Measurements from ENCODE around the gene IFNAR1.

IFNAR1 gene

DNA sequence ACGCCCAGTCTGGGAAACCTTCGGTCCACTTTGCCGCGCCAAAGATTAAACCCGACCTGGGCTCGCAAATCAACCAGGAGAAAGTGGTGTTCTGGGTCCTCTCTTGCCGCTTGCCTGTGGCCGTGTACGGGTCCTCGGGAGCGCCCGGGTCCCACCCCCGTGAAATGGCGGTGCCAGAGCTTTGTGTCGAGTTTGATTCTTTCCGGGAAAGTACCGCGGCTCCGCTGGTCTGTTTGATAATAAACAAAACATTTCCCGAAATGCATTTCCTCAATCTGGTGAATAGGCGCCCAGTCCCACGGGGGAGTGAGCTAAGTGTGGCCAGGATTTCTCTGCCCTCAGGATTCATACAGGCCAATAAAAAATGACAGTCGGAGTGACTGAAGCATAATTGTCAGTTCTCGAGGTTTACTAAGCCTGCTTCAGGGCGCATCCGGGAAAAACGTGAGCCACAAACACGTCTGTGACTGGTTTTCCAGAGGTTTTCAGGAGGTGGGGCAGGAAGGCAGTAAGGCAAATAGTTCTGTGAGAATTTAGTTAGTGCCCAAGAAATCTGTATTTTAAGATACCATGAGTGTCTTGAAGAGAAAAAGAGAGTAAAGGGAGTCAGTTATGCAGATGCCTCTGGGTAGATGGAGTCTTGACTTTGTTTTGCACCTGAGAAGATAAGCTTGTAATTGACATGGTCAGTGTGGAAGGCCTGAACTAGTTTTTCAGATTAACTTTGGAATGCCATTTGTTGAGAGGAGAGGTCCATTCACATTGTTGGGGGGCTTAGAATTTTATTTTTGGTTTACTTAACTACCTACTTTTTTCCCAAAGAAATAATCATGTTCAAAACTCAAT lies 675 bp downstream of the IFNAR1 start:
- peak; percentile 85 for DNase-seq (ENCODE audit: low read depth)
- Histone ChIP-seq H3K4me3 (ENCODE audit: low read length) (peak overlapping the region; percentile 98), H3K36me3 (ENCODE audit: control insufficient read depth, insufficient read depth, low read length, severe bottlenecking) (no peaks in the 10 kb centered on the region), H3K9ac (ENCODE audit: low read length) (peak overlapping the region; percentile 96), H3K9me3 (ENCODE audit: control insufficient read depth, low read length) (no peaks in the 10 kb centered on the region), H3K27me3 (replicated peaks; ENCODE audit: control insufficient read depth, insufficient read depth, low read length) (no peaks in the 10 kb centered on the region), H3K4me1 (ENCODE audit: control insufficient read depth, insufficient read depth, low read length) (peaks cover 11% of the 10 kb centered on the region)

DNA sequence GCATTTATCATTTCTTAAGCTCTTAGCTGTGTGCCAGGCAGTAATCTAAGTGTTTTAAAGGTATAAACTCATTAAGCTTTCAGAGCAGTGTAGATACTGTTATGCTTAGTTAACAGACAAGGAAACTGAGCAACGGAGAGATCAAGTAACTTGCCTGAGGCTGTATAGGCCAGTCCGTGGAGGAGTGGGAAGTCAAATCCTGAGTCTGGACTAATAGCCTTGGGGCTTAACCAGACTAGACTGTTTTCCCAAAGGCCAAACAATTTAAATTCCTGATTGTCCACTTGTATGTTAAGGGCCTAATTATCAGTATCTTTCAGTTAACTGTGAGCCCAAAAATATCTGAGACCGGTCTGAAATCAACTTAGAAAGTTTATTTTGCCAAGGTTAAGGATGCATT lies 2.6 kb downstream of the IFNAR1 start:
- Histone ChIP-seq H3K9ac (ENCODE audit: low read length) (no peak overlapping the region), H3K36me3 (ENCODE audit: control insufficient read depth, insufficient read depth, low read length, severe bottlenecking) (peaks cover 10% of the 10 kb centered on the region), H3K27me3 (replicated peaks; ENCODE audit: control insufficient read depth, insufficient read depth, low read length) (no peaks in the 10 kb centered on the region), H3K4me1 (ENCODE audit: control insufficient read depth, insufficient read depth, low read length) (peaks cover 14% of the 10 kb centered on the region), H3K4me3 (ENCODE audit: low read length) (no peak overlapping the region), H3K9me3 (ENCODE audit: control insufficient read depth, low read length) (no peaks in the 10 kb centered on the region)
- DNase-seq (ENCODE audit: low read depth) = no peak

DNA sequence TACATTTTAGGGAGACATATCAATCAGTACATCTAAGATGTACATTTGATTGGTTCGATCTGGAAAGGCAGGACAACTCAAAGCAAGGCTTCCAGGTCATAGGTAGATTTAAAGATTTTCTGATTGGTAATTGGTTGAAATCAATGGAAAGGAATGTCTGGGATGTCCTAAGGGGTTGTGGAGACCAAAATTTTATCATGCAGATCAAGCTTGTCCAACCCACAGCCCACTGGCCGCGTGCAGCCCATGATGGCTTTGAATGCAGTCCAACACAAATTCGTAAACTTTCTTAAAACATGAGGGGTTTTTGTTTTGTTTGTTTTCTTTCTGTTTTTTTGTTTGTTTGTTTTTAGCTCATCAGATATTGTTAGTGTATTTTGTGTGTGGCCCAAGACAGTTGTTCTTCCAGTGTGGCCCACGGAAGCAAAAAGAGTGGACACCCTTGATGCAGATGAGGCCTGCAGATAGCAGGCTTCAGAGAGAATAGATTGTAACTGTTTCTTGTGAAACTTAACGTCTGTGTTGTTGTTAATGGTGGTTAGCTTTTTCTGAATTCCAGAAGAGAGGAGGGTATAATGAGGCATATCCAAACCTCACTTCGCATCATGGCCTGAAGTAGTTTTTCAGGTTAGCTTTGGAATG lies 3.1 kb downstream of the IFNAR1 start:
- Histone ChIP-seq H3K4me3 (ENCODE audit: low read length) (no peak overlapping the region), H3K9ac (ENCODE audit: low read length) (no peak overlapping the region), H3K27me3 (replicated peaks; ENCODE audit: control insufficient read depth, insufficient read depth, low read length) (no peaks in the 10 kb centered on the region), H3K9me3 (ENCODE audit: control insufficient read depth, low read length) (peaks cover 5% of the 10 kb centered on the region), H3K4me1 (ENCODE audit: control insufficient read depth, insufficient read depth, low read length) (peaks cover 14% of the 10 kb centered on the region), H3K36me3 (ENCODE audit: control insufficient read depth, insufficient read depth, low read length, severe bottlenecking) (peaks cover 15% of the 10 kb centered on the region)
- no peak for DNase-seq (ENCODE audit: low read depth)

DNA sequence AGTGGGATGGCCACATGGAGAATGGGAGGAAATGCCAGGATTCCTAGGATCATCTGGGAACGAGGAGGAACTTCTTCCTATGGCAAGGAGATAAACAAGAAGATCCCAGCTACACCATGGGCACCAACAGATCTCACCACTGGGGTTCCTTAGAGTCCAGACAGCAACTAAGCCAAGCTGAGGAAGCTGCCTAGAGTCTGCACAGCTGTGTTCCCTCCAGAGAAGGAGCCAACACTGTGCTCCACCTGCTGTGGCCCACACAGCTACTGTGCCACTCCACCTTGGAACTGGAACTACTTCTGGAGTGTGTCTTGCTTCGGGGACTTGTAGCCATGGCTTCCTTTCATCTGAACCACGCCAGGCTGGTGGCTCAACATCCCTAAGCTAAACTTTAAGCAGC lies 6.0 kb downstream of the IFNAR1 start:
- peaks cover 21% of the 10 kb centered on the region for H3K36me3 ChIP-seq (ENCODE audit: control insufficient read depth, insufficient read depth, low read length, severe bottlenecking)
- H3K27me3 ChIP-seq (replicated peaks; ENCODE audit: control insufficient read depth, insufficient read depth, low read length) = no peaks in the 10 kb centered on the region
- H3K4me1 ChIP-seq (ENCODE audit: control insufficient read depth, insufficient read depth, low read length) = peaks cover 11% of the 10 kb centered on the region
- no peak overlapping the region for H3K9ac ChIP-seq (ENCODE audit: low read length)
- DNase-seq (ENCODE audit: low read depth) = no peak
- peaks cover 9% of the 10 kb centered on the region for H3K9me3 ChIP-seq (ENCODE audit: control insufficient read depth, low read length)
- H3K4me3 ChIP-seq (ENCODE audit: low read length) = no peak overlapping the region

DNA sequence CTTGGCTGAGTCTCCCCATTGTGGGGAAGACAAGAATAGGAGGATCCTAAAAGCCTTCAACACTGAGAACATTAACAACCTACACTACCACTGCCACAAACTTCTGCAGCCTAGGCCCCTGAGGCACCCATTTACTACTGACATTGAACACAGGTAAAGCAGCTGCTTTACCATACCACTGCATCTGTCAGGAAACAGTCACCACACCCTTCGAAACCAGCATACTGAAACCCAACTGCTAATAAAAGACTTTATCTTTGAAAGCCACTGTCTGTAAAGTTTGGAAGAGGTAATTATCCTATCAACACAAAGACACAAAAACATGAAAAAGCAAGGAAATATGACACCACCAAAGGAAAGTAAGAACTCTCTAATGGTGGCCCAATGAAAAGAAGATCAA lies 7.4 kb downstream of the IFNAR1 start:
- DNase-seq (ENCODE audit: low read depth) = no peak
- peaks cover 26% of the 10 kb centered on the region for H3K36me3 ChIP-seq (ENCODE audit: control insufficient read depth, insufficient read depth, low read length, severe bottlenecking)
- H3K9me3 ChIP-seq (ENCODE audit: control insufficient read depth, low read length) = peaks cover 9% of the 10 kb centered on the region

DNA sequence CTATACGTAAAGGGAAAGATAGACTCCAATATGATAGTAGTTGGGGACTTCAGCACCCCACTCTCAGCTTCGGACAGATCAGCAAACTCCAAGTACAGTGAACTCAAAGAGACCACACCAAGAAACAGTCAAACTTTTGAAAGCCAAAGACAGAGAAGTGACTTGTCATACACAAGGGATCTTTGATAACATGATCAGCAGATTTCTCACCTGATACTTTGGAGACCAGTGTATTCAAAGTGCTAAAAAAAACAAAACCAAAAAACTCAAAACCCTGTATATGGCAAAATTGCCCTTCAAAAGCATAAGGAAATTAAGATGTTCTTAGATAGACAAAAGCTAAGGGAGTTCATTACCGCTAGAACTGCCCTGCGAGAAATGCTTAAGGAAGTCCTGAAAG lies 9.4 kb downstream of the IFNAR1 start:
- Histone ChIP-seq H3K4me3 (ENCODE audit: low read length) (no peak overlapping the region), H3K9ac (ENCODE audit: low read length) (no peak overlapping the region), H3K27me3 (replicated peaks; ENCODE audit: control insufficient read depth, insufficient read depth, low read length) (no peaks in the 10 kb centered on the region), H3K36me3 (ENCODE audit: control insufficient read depth, insufficient read depth, low read length, severe bottlenecking) (peaks cover 34% of the 10 kb centered on the region), H3K4me1 (ENCODE audit: control insufficient read depth, insufficient read depth, low read length) (peaks cover 3% of the 10 kb centered on the region), H3K9me3 (ENCODE audit: control insufficient read depth, low read length) (peaks cover 9% of the 10 kb centered on the region)
- DNase-seq (ENCODE audit: low read depth) = no peak

More for the DNA sequence above, 7.4 kb downstream of the IFNAR1 start:
- Histone ChIP-seq H3K4me1 (ENCODE audit: control insufficient read depth, insufficient read depth, low read length) (peaks cover 3% of the 10 kb centered on the region), H3K27me3 (replicated peaks; ENCODE audit: control insufficient read depth, insufficient read depth, low read length) (no peaks in the 10 kb centered on the region), H3K4me3 (ENCODE audit: low read length) (no peak overlapping the region), H3K9ac (ENCODE audit: low read length) (no peak overlapping the region)

DNA sequence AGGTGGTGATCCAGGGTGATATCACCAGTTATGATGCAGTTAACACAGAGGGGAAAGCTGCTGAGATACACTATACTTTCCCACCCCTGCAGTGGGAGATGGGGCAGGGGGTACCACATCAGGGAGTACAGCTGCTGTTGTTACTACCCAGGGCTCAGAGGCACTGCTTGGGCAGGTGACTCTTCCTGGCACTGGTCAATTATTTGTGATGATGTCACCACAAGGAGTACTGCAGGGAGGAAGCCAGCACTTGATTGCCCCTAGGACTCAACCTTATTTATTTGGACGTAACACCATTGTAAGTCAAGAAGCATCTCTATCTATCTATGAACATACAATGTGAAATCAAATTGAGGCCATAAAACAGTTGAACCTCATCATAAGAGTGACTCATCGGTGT lies 10.1 kb downstream of the IFNAR1 start:
- peaks cover 9% of the 10 kb centered on the region for H3K9me3 ChIP-seq (ENCODE audit: control insufficient read depth, low read length)
- DNase-seq (ENCODE audit: low read depth) = no peak
- no peak overlapping the region for H3K9ac ChIP-seq (ENCODE audit: low read length)
- H3K4me3 ChIP-seq (ENCODE audit: low read length) = no peak overlapping the region
- peaks cover 34% of the 10 kb centered on the region for H3K36me3 ChIP-seq (ENCODE audit: control insufficient read depth, insufficient read depth, low read length, severe bottlenecking)
- no peaks in the 10 kb centered on the region for H3K27me3 ChIP-seq (replicated peaks; ENCODE audit: control insufficient read depth, insufficient read depth, low read length)
- H3K4me1 ChIP-seq (ENCODE audit: control insufficient read depth, insufficient read depth, low read length) = peaks cover 3% of the 10 kb centered on the region

DNA sequence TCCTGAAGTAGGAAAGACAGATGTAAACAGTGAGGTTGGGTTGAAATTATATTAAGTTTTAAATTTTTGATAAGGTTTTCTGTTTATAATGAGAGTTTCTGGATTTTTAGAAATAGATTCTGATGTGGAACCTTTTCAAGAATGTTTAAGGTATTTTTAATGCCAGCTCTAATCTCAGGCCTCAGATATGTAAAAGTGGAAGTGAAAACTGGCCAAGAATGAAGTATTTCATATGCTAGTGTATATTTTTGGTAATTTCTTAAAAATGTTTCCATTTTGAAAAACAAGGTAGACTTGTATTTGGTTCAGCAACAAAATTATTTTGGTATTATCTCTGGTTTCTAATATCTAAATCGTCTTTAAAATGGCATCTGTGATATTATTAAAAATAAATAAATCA lies 14.4 kb downstream of the IFNAR1 start:
- H3K36me3 ChIP-seq (ENCODE audit: control insufficient read depth, insufficient read depth, low read length, severe bottlenecking) = peaks cover 41% of the 10 kb centered on the region
- H3K9ac ChIP-seq (ENCODE audit: low read length) = no peak overlapping the region
- no peak for DNase-seq (ENCODE audit: low read depth)
- no peaks in the 10 kb centered on the region for H3K27me3 ChIP-seq (replicated peaks; ENCODE audit: control insufficient read depth, insufficient read depth, low read length)
- no peak overlapping the region for H3K4me3 ChIP-seq (ENCODE audit: low read length)
- peaks cover 5% of the 10 kb centered on the region for H3K4me1 ChIP-seq (ENCODE audit: control insufficient read depth, insufficient read depth, low read length)
- no peaks in the 10 kb centered on the region for H3K9me3 ChIP-seq (ENCODE audit: control insufficient read depth, low read length)

DNA sequence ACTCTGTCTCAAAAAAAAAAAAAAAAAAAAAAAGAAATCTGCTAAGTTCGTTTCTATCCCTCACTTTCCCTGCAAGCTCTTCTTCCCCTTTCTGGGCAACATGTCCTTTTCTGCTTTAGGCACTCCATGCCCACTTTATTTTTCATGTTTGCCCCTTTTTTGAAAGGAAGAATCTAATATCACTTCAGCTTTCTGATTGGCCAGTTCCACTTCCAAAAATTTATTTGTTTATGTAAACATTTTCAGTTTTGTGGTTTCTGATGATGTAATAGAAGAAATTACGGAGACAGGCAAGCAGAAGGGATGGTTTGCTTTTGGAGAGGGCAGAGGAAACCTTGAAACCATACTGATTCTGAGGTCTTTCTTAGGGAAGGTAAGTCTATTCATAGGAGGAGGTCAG lies 15.1 kb downstream of the IFNAR1 start:
- H3K9me3 ChIP-seq (ENCODE audit: control insufficient read depth, low read length) = no peaks in the 10 kb centered on the region
- no peak for DNase-seq (ENCODE audit: low read depth)
- H3K36me3 ChIP-seq (ENCODE audit: control insufficient read depth, insufficient read depth, low read length, severe bottlenecking) = peaks cover 41% of the 10 kb centered on the region
- H3K4me3 ChIP-seq (ENCODE audit: low read length) = no peak overlapping the region
- no peaks in the 10 kb centered on the region for H3K27me3 ChIP-seq (replicated peaks; ENCODE audit: control insufficient read depth, insufficient read depth, low read length)
- H3K4me1 ChIP-seq (ENCODE audit: control insufficient read depth, insufficient read depth, low read length) = peaks cover 5% of the 10 kb centered on the region
- H3K9ac ChIP-seq (ENCODE audit: low read length) = no peak overlapping the region

DNA sequence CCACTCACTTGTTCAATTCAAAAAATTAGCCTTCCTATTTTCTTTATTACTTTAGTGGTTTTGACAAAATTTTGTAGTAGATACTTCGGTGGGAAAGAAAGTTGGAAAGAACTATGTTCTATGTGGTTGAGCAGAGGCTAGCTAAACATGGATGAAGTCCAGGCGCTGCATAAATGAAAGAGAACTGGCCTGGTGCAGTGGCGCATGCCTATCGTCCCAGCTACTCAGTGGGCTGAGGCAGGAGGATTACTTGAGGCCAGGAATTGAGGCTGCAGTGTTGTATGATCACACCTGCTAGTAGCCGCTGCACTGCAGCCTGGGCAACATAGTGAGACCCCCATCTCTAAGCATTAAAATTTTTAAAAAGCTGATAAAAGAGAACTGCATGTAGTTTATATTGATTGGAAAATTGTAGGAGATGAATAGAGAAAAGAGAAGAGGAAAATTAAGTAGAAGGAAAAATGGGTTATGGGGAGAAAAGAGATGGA lies 21.0 kb downstream of the IFNAR1 start:
- H3K9ac ChIP-seq (ENCODE audit: low read length) = no peak overlapping the region
- DNase-seq (ENCODE audit: low read depth) = no peak
- no peaks in the 10 kb centered on the region for H3K9me3 ChIP-seq (ENCODE audit: control insufficient read depth, low read length)
- H3K4me3 ChIP-seq (ENCODE audit: low read length) = no peak overlapping the region
- no peaks in the 10 kb centered on the region for H3K27me3 ChIP-seq (replicated peaks; ENCODE audit: control insufficient read depth, insufficient read depth, low read length)
- H3K36me3 ChIP-seq (ENCODE audit: control insufficient read depth, insufficient read depth, low read length, severe bottlenecking) = peaks cover 66% of the 10 kb centered on the region
- peaks cover 5% of the 10 kb centered on the region for H3K4me1 ChIP-seq (ENCODE audit: control insufficient read depth, insufficient read depth, low read length)

DNA sequence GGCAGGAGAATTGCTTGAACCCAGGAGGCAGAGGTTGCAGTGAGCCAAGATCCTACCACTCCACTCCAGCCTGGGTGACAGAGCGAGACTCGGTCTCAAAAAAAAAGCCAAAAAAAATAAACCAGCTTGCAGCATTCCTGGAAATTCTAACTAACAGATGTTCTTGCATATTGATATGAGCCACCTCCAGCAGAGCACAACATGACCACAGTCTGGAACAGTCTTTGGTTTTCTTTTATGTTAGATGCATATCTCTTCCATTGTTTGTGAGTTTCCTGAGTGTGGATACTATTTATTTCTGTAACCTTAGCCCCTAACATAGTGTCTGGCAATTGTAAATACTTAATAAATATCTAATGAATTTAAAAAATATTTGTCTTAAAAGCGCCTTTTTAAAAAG lies 23.9 kb downstream of the IFNAR1 start:
- peak; percentile 18 for DNase-seq (ENCODE audit: low read depth)
- Histone ChIP-seq H3K9me3 (ENCODE audit: control insufficient read depth, low read length) (no peaks in the 10 kb centered on the region), H3K36me3 (ENCODE audit: control insufficient read depth, insufficient read depth, low read length, severe bottlenecking) (peaks cover 51% of the 10 kb centered on the region), H3K27me3 (replicated peaks; ENCODE audit: control insufficient read depth, insufficient read depth, low read length) (no peaks in the 10 kb centered on the region), H3K4me3 (ENCODE audit: low read length) (no peak overlapping the region), H3K4me1 (ENCODE audit: control insufficient read depth, insufficient read depth, low read length) (peaks cover 5% of the 10 kb centered on the region), H3K9ac (ENCODE audit: low read length) (no peak overlapping the region)
